Anterior cingulate cortex (tissue), 58 donors: ENCODE results near the gene RNF157.

Experiments used
- DNase-seq, 58 donors: peaks; one replicate each; lab custom pipeline; 2025; lab: John Stamatoyannopoulos, UW

The RNF157 gene

DNA sequence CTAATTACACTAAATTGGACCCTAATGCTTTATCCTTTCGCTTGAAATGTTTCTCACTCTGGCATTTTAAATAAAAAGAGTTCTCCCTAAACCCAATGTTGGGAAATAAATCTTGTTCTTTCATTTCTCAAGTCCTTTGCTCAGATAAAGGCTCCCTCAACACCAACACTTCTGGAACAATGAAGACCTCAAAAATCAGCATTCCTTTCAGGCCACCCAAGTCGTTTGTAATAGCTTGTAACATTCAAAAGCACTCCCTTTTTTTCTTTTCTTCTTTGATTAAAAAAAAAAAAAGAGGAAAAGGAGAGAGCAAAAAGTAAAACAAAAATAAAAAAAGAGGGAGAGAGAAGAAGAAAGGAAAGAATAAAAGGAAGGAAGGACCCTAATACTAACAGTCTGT is 76.0 kb downstream of the RNF157 start:
- no peak for DNase-seq

DNA sequence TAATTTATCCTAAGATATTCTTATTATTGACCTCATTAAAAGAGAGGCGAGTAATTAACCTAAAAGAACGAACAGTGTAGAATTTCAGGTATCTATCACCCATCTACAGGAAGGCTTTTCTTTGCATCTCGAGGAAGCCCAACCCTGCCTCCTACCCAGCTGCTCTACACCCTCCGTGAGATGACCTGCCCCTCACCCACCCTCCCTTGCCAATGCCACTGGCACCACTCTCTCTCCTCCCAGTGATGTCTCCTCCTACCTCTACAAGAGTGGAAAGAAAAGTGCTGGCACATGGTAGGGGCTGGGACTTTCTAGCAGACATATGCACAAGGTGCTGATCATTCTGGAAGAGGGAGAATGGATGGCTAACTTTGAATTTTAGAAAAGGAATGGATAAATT is 76.4 kb downstream of the RNF157 start:
- DNase-seq, result no peak

DNA sequence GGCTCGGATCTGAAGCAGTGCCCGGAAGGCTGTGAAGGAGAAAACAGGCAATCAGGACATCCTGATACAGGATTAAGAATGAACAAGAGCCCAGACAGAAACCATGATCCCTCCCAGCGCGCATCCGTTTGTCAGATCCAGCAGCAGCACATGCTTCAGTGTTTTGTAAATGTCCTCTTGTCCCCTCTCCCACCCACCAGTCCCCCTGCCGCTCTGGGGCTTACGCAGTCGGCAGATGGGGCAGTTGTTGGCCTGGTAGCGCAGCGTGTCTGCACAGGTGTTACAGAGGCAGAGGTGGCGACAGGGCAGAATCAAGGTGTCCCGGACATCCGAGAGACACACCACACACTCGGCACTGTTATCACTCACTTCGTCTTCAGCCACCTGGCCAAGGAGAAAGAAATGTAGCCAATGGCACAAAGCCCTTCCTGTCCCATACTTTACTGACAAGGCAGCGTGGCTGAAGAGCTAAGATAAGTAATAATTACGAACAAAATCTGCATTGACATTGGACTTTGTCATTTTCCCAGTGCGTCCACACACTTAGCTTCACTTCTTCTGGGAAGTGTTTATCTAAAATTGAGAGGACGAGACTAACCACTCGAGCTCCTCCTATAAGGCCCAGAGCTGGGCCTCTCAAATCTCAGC is 78.5 kb downstream of the RNF157 start:
- DNase-seq, result no peak

DNA sequence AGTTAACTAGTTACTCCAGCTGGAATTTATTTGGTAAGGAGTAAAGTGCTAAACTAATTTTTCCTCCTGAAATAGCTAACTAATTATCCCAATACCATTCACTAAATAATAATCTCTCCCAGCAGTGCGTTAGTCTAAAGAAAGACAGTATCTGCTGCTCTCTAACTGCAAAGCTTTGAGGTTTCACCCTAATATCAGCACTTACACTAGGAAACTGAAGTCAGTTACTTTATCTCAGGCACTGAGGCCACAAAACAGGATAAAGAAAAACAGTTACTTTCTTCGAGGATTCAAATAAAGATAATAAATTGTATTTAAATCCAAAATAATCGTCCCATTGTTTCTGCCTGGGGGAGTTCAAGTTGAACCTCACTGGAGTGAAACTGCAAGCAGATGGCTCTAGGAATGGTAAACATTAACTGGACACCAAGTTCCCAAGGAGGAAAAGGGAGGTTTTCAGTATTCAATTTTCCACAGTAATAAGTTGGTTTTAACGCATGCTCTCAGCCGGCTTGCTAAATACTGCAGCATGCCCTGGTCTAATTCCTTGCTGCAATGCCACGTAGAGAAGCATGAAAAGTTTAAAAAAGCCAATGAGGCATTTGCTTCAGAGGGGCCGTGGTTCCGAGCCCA is 79.3 kb downstream of the RNF157 start:
- DNase-seq, result no peak

DNA sequence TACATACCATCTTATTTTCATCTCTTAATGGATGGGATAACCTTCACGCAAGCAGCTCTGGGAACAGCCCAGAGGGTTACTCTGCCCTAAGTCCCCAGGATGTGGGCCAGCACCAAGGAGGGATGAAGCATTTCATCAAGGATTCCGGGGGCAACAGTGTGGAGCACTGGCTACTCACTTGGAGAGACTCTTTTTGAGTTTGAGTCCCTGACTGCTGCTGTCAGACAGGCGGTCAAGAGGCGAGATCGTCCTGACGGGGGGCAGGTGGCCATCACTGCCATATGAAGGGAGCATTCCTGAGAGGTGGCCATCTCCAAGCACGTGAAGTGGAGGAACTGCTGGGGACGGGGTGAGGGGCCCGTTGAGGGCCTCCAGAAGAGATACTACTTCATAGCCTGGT is 81.1 kb downstream of the RNF157 start:
- DNase-seq, result no peak

DNA sequence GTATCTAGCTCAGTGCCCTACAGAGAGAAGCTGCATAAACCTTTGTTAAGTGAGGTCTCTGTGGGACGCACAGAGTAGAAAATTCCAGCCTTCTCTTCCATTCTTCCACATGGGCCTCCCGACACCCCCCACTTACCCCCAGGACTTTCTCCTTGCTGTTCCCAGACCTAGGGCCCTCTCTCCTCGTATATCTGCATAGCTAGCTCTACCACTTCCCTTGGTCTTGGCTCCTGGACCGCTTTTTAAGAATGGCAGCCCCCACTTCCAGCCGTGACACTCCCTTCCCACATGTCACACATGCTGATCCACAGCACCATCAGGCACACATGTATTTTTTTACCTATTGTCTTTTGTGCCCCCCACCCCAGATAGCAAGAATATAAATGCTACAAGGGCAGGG is 82.5 kb downstream of the RNF157 start:
- no peak for DNase-seq

DNA sequence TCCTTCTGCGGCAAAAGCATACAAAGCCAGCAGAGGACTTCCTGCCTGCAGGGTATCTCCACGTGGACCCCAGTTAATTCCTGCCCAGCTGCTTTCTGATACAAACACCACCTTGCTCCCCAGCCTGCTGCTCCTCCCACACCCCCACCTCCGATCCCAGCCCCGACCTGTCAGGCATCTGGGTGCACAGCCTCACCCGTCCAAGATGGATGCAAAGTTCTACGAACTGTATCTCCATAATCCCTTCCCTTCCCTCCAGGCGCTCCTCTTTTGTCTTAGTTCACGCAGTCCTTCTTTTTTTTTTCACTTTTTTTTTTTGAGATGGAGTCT is 83.7 kb downstream of the RNF157 start:
- DNase-seq, result no peak

DNA sequence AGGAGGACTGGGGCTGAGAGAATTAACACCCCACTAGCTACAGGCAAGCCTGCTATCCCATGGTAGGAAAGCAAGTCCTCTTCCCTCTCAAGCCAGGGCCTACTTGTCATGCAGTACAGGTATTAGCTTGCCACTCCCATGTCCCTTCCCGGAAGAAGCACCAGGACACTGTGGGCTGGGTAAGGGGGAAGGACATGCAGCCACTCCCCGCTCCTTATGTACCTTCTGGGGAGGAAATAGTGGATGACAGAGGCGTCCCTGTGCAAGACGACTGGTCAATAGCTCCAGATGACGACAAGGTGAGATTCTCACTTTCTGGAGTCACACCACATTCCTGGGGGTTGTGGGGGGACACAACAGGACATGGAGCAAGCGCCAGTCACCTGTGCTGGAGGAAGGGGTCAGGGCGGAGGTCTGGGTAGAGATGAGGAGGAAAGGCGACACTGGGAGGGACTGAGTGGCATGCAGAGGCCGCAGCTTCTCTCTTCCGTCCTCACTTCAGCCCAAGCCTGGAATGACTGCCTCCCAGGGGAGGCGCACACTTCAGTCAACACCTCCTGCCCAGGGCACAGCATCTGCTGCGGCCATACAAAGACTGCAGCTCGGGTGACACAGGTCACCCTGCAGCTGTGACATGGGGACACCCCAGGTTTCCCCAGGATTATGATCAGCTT is 84.2 kb downstream of the RNF157 start:
- DNase-seq, result no peak

DNA sequence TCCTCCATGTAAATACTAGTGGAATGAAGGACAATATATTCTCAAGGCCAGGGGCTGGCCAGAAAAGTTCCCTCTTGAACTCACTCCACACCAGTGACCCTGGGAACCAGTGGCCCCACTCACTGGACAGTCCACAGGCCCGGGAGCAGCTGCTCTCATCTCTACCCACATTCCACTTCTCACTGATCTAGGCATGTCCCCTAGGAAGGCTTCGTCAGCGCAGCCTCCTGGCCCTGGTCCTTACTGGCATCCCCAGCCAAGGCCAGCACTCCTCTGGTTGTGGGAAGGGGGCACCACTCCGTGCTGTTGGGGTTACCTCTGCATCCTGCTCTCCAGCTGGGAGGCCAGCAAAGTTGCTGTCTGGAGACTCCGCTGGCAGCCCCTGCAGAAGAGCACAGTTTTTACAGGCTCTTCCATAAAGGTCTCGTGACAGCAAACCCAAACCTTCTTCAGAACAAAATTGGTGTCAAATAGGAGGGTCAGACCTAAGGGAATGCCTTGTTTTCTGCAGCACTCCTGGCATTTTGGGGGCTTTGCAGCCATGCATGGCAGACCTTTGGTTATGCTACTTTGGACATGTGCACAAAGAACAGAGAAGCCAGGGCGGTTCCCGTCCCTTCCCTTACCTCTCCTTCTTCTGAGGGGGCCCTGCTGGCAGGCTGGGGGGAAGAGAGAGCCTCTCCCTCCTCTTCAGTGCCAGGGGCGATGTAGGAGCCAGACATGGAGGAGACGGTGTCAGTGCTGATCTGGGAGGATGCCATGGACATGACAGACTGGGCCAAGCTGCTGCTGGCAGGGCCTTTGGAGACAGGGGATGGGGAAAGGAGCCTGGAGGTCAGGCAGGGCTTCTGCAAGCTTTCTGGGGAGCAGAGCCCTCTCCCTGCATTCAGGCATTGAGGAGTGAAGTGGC is 85.1 kb downstream of the RNF157 start:
- no peak for DNase-seq

DNA sequence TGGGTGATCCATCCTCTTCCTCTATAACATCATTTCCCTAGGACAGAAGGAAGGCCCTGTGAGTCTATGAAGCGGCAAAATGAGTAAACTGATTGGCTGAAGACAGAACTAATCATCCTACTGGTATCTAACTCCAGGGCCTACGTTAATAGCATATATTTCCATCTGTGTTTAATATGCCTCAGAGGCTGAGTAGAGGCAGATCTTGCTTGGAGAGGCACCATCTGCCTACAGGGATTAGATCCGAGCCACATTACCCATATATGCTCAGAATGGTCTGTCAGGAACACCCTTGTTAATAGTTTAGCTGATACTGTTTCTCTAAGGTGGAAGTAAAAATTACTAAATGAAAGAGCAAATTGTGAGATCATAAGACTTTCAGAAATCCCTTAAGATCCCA is 86.0 kb downstream of the RNF157 start:
- no peak for DNase-seq

DNA sequence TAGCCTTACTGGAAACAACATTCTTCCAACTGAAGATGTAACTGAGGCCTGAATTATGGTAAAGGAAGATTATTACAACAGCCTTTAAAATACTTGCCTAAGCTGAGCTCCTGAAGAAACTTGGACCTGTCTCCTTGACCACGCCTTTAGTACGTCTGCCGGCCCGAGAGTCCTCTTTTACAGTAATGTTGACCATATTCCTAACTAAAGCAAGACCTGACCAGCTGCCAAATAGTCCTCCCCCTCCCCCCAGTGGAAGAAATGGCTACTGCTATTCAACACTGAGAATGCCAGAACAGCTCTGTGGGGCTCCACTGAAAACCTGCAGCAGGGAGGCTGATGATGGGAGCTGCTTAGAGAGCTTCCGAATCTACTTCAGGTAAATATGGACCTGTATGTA is 86.7 kb downstream of the RNF157 start:
- DNase-seq, result no peak

DNA sequence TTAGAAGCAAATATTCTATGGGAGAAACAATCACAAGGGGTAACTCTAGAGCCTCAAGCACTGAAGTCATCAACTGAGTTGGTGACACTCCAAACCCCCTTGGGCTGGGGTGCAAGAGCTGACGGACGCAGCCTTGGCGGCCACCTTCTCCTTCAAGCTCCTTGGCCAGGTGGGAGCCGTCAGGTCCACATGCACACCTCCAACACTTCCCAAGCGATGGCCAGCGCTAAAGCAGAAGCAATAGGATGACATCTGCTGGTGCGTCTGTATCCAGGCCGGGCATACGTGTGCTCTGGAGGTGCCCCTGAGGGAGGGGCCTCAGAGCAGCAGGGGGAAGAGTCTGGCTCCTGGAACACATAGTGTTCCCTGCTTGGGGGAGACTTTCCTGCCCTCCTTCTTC is 87.1 kb downstream of the RNF157 start:
- DNase-seq, result no peak

DNA sequence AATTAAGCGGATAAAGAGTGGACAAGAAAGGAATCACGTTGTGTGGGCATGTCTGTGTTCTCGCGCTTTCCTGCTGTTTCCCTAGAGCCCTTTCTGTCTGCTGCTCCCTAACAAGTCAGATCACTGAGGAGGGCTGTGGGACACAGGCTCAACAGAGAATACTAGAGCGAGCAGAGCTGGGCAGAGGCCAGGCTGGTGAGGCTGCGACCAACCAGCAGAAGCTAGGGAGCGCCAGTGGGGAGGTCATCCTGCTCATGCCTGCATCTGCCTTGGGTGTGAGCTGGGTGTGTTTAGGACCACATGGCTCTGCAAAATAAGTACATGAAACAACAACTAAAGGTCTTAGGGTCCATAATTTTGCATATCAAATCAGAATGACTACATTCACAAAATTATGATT is 87.7 kb downstream of the RNF157 start:
- peak in 14 of 58 donors; percentile 17 to 48 (median 36) for DNase-seq

DNA sequence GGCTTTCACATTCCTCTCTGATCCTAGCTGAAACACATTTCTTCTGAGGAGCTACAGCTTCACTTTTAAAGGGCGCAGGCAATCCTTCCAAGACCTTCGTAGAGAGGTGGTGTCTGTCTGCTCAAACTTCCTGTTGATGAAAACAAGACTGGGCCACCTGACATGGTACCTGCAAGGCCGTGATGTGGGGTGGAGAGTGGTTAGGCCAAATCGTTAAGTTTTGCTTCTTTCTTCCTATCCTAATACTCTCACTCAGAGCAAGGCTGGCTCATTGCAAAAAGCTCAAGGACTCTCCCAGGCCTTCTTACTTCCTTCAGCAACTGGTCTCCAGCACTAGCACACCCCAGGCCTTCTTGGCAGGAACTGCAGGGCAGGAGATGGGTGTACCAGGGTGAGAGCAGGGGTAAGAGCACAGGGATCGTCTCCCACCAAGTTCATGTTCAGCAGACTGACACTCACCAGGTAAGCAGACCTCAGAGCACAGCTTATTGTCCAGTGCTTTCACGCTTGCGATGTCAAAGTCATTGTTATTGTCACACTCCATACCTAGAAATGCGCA is 88.3 kb downstream of the RNF157 start:
- no peak for DNase-seq

DNA sequence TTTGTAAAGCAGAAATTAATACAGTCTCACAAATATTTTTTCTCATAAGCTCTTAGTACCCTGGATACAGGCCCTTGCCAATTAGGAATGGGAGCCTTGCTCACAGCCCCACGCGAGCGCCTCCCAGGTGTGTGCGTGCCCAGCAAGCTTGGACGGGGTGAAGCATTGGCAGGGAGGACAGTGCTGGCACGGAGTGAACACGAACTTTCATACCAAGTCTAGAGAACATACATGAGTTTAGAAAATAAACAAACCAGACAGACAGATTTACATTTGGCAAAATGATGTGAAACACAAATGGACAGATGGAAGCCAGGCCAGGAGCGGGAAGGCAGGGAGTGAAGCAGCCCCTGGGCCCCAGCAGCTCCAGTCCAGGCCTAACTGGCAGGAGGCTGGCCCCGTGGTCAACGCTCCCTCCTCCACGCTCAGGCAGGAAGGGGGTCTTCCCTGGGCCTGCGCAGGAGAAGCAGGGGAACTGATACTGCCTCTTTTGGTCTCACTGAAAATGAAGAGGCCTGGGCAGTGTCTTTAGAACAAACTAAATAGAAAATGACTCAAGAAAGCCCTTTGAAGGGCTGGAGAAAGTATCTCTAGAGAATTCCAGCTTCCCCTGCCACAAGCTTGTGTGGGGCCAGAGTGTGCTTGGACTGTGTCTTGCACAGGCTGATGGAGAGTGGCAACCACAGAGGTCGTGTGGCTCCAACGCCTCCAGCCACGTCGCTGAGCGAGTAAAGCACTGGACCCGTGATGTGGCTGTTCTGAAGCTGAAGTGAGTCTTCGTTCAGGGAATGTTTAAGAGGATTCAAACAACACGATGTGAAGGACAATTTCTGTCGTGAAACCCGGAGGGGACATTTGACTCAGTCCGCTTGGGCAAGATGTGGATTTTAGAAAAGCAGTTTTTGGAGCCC is 89.3 kb downstream of the RNF157 start:
- no peak for DNase-seq

DNA sequence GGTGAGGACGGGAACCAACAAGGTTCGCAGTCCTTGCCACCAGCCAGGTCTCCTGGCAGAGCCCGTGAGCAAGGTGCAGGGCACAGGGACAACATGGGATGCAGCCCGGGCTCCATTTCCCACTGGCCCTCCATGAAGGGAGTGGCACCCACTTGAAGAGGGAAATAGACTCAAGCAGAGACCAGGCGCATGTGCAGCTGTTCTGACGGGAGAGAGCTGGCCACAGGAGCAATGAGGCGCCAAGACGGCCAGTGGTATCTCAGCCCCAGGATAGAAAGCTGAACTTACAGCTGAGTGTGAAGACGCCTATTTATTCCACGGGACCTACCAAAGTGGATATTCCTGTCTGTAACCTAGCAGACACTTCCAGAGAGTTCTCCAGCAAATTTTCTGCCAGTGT is 91.1 kb downstream of the RNF157 start:
- no peak for DNase-seq

DNA sequence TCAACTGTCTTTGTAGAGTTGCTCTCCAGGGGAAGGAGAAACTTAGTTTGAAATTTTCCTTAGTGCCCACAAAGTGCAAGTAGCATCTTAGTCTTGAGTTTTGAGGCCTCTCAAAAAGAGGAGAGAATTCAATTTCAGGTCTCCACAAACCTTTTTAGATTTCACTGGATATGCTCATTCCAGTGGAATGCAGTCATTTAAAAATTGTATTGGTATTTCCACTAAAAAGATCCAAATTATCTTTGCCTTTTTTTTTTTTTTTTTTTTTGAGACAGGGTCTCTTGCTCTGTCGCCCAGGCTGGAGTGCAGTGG is 92.3 kb downstream of the RNF157 start:
- no peak for DNase-seq

DNA sequence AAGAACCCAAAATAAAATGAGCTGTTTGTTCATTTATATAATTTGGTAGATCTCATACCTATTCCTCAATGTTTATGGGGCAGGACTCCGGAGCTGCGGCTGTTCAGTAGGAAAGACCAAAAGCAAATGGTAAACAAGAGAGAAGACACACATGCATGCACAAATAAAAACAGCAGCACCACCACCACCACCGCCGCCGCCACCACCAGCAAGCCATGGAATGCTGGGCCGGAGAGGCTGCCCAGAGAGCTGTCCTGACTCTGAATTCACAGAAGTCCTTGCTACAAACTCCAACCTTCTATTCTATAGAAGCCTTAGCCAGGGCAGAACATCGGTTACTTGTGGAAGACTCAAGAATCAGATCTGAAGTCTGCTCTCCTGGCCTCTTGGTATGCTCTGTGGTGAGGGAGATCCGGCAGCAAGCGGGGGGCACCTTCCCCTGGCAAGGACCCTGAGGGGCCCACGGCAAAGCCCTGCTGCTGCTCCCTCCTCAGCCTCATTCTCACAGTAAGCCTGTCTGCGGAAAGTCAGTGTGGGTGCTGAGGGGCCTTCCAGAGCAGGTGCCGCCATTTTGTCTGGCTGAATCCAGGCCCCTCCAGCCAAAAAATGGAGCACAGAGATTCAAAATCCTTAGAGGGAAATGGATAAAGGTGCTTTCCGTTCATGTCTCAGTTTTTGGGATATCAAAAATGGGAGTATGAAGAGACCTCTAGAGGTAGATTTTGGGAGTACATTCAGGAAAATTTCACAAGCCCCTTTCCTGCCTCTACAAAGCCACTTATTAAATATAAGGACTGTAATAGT is 92.9 kb downstream of the RNF157 start:
- no peak for DNase-seq
